Measurements from ENCODE around the gene PHACTR1. TPM values are rescaled to one million over a fixed set of nuclear protein-coding genes. Genes with fewer than 3 reads are reported as not detected.
A peak's percentile ranks its signal among the peaks of the same experiment; 100 is the strongest.

PHACTR1 gene
- total RNA-seq, 6 experiments from 2014 or later, result 0.20 to 3.5 (median 0.93) TPM

DNA sequence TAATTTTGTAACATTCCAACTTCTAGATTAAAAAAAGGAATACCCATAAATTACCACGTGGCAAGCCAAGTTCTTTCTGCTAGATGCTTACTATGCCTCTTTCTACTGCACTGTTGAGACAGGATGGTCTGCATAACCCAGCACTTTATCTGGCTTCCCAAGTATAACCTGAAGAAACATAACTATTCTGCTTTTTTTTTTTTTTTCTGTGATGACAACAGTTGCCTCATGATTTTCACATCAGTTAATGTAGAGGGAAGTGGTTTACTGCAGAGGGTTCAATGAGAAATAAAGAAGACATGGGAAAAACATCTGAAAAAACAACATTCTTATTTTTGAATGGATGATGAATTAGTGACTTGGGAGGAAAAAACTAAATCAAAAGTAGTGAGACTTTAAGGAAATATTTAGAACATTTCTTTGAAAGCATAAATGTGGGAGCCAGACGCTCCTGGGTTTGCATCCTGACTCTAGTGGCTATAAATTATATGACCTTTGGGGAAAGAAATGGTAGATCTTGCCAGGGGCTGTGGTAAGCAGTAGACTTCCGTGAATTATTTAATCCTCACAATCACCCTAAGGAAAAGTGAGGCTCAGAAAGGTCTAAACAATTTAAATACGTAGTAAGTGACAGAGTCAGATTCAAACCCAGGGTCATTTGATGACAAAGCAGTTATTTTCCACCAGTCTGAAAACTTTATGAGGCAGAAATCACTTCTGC is 230.7 kb downstream of the PHACTR1 start:
- no peak for DNase-seq
- TF ChIP-seq, protein P1, sequence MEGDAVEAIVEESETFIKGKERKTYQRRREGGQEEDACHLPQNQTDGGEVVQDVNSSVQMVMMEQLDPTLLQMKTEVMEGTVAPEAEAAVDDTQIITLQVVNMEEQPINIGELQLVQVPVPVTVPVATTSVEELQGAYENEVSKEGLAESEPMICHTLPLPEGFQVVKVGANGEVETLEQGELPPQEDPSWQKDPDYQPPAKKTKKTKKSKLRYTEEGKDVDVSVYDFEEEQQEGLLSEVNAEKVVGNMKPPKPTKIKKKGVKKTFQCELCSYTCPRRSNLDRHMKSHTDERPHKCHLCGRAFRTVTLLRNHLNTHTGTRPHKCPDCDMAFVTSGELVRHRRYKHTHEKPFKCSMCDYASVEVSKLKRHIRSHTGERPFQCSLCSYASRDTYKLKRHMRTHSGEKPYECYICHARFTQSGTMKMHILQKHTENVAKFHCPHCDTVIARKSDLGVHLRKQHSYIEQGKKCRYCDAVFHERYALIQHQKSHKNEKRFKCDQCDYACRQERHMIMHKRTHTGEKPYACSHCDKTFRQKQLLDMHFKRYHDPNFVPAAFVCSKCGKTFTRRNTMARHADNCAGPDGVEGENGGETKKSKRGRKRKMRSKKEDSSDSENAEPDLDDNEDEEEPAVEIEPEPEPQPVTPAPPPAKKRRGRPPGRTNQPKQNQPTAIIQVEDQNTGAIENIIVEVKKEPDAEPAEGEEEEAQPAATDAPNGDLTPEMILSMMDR (IDR thresholded peaks at IDR 0.05), result no peak
- no peak for TF ChIP-seq POLR2A (IDR thresholded peaks at IDR 0.05)
- ATAC-seq, result peak in 1 of 4 donors; percentile 23
- H3K36me3 ChIP-seq, result no peaks in the 10 kb centered on the region
- no peak overlapping the region for H3K4me3 ChIP-seq
- no peak overlapping the region for H3K27ac ChIP-seq
- intact Hi-C loops (cut with DNase I), result no loop called here
- no peaks in the 10 kb centered on the region for H3K9me3 ChIP-seq
- no peaks in the 10 kb centered on the region for H3K27me3 ChIP-seq
- 35% methylated on average over 4 of the region's 4 CpGs for WGBS (ENCODE audit: insufficient coverage, low coverage, low lambda C conversion rate, missing lambda C conversion rate)
- H3K4me1 ChIP-seq, result no peaks in the 10 kb centered on the region

DNA sequence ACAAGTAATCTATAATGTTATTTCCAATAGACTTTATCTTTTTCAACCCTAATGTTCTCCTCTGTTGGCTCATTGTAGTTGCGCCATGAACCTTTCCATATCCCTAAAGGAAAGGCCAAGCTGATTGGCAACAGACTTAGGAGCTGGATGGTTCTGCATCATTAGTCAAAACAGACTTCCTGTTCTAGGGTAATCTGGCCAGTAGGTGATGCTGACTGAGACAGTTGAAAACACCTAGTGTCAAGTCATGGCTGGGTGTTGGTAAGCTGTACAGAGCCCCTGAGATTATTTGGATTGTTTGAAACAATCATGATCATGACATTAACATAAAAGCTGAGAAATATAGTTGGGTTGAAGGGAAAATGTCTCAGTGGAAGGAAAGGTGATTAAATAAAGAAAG is 231.4 kb downstream of the PHACTR1 start:
- DNase-seq (no peak), ATAC-seq (no peak)
- intact Hi-C loops (cut with DNase I), result no loop called here
- 79% methylated on average over 1 of the region's 1 CpG for WGBS (ENCODE audit: insufficient coverage, low coverage, low lambda C conversion rate, missing lambda C conversion rate)
- H3K36me3 ChIP-seq, result no peaks in the 10 kb centered on the region
- no peak for TF ChIP-seq POLR2A (IDR thresholded peaks at IDR 0.05)
- TF ChIP-seq, protein P1 (IDR thresholded peaks at IDR 0.05), result no peak
- H3K4me3 ChIP-seq, result no peak overlapping the region
- H3K9me3 ChIP-seq, result no peaks in the 10 kb centered on the region
- no peaks in the 10 kb centered on the region for H3K27me3 ChIP-seq
- H3K4me1 ChIP-seq, result no peaks in the 10 kb centered on the region
- no peak overlapping the region for H3K27ac ChIP-seq

GRCh38 chr6:12950976-12951375 is 234.4 kb downstream of the PHACTR1 start:
- ATAC-seq, result no peak

DNA sequence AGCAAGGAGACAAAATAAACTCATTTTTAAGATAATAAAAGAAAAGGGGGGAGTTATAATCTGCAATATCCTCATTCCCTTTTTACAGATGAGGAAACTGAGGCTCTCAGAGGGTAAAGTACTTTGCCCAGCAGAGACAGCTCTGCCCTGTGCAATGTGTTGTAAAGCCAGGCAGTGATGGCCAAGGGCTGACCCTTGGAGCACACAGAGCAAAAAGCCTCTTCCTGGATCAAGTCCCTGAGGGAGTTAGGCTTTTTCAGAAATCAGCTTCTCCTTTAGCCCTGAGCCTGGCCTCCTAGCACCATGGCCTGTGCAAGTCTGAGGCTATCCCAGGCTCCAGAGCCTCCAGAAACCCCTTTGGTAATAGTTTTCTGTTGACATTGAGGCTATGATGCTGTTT is 234.8 kb downstream of the PHACTR1 start:
- Histone ChIP-seq H3K9me3 (no peaks in the 10 kb centered on the region), H3K4me1 (no peaks in the 10 kb centered on the region), H3K4me3 (no peak overlapping the region), H3K27me3 (no peaks in the 10 kb centered on the region), H3K36me3 (no peaks in the 10 kb centered on the region), H3K27ac (no peak overlapping the region)
- ATAC-seq, result no peak
- intact Hi-C loops (cut with DNase I), result no loop called here
- TF ChIP-seq, protein P1 (IDR thresholded peaks at IDR 0.05), result no peak
- TF ChIP-seq POLR2A (IDR thresholded peaks at IDR 0.05), result no peak
- no peak for DNase-seq

More at GRCh38 chr6:12950976-12951375, 234.4 kb downstream of the PHACTR1 start:
- Histone ChIP-seq H3K9me3 (no peaks in the 10 kb centered on the region), H3K27me3 (no peaks in the 10 kb centered on the region), H3K4me3 (no peak overlapping the region), H3K27ac (no peak overlapping the region), H3K4me1 (no peaks in the 10 kb centered on the region), H3K36me3 (no peaks in the 10 kb centered on the region)
- no peak for DNase-seq
- WGBS (ENCODE audit: insufficient coverage, low coverage, low lambda C conversion rate, missing lambda C conversion rate), result 64% methylated on average over 5 of the region's 5 CpGs
- intact Hi-C loops (cut with DNase I), result no loop called here
- no peak for TF ChIP-seq POLR2A (IDR thresholded peaks at IDR 0.05)
- TF ChIP-seq, protein P1 (IDR thresholded peaks at IDR 0.05), result no peak
